PC-3 (cell line): Measurements from ENCODE around the gene IRGC. TPM values are rescaled to one million over a fixed set of nuclear protein-coding genes. Genes with fewer than 3 reads are reported as not detected.

Experiments used
- ATAC-seq: fragments of 200-7000 bp; cut with Tn5 transposase; 2 replicates; pipeline ENCODE4 v1.9.1; 2020; ENCODE audit warnings: mild to moderate bottlenecking, moderate library complexity
- BruUV-seq: library from RNA; stranded (reverse); fragments of 400-500 nt; replicated peaks from 2 replicates; lab custom pipeline; 2021; lab: Mats Ljungman, UMichigan
- CTCF ChIA-PET: fragments of 300-600 bp; sonication (Branson Sonifier 250); formaldehyde crosslinking; loops from one replicate; lab custom pipeline; 2022; ENCODE audit warnings: antibody characterized with exemption; lab: Charles Lee
- POLR2A ChIA-PET: fragments of 300-600 bp; sonication (Branson Sonifier 250); formaldehyde crosslinking; loops from one replicate; lab custom pipeline; 2022; ENCODE audit warnings: antibody characterized with exemption; ENCODE audit not compliant: unreplicated experiment; lab: Charles Lee
- DNase-seq: peaks from one replicate; pipeline ENCODE4 v3.0.0-alpha.2; 2015
- H2AFZ ChIP-seq: fragments of 300-600 bp; sonication (generic); 2 replicates; pipeline ENCODE4 v1.6.0; 2016; ENCODE audit warnings: antibody characterized with exemption, low read length
- H3F3A ChIP-seq: fragments of 300-600 bp; sonication (generic); one replicate; pipeline ENCODE4 v1.6.0; 2017; ENCODE audit warnings: antibody characterized with exemption, low read length, control low read depth, mild to moderate bottlenecking; ENCODE audit not compliant: unreplicated experiment
- H3K27ac ChIP-seq: fragments of 300-600 bp; sonication (generic); 2 replicates; pipeline ENCODE4 v1.5.1; 2016; ENCODE audit warnings: mild to moderate bottlenecking, low read length
- H3K27me3 ChIP-seq: fragments of 300-600 bp; sonication (generic); 2 replicates; pipeline ENCODE4 v1.6.1; 2016; ENCODE audit warnings: low read length, mixed read lengths
- H3K36me3 ChIP-seq: fragments of 300-600 bp; sonication (generic); 2 replicates; pipeline ENCODE4 v1.6.1; 2016; ENCODE audit warnings: low read depth, mixed run types, low read length, mixed read lengths
- H3K4me1 ChIP-seq: fragments of 300-600 bp; sonication (generic); 2 replicates; pipeline ENCODE4 v1.5.1; 2016; ENCODE audit warnings: low read length; ENCODE audit not compliant: insufficient read depth
- H3K4me2 ChIP-seq: fragments of 300-600 bp; sonication (generic); 2 replicates; pipeline ENCODE4 v1.6.0; 2016; ENCODE audit warnings: low read length
- H3K4me3 ChIP-seq: fragments of 300-600 bp; sonication (generic); 2 replicates; pipeline ENCODE4 v1.5.1; 2016; ENCODE audit warnings: mild to moderate bottlenecking, low read length, mixed read lengths
- H3K79me2 ChIP-seq: fragments of 300-600 bp; sonication (generic); 2 replicates; pipeline ENCODE4 v1.6.1; 2017; ENCODE audit warnings: low read length, mixed read lengths
- H3K9ac ChIP-seq: fragments of 300-600 bp; sonication (generic); 2 replicates; pipeline ENCODE4 v1.6.0; 2016; ENCODE audit warnings: mild to moderate bottlenecking, low read length
- H3K9me2 ChIP-seq: fragments of 300-600 bp; sonication (generic); replicated peaks from 2 replicates; pipeline ENCODE4 v1.6.1; 2016; ENCODE audit warnings: mixed run types, low read length, mixed read lengths
- H3K9me3 ChIP-seq: fragments of 300-600 bp; sonication (generic); 2 replicates; pipeline ENCODE4 v1.6.1; 2016; ENCODE audit warnings: low read length, mixed read lengths
- H4K20me1 ChIP-seq: fragments of 300-600 bp; sonication (generic); 2 replicates; pipeline ENCODE4 v1.6.1; 2016; ENCODE audit warnings: low read length, mixed read lengths
- CTCF ChIP-seq: fragments of 300-600 bp; sonication (generic); conservative IDR thresholded peaks from 2 replicates; pipeline ENCODE4 v1.5.1; 2017; ENCODE audit warnings: antibody characterized with exemption, low read depth, mild to moderate bottlenecking, low read length
- EZH2 ChIP-seq: fragments of 300-600 bp; sonication (generic); IDR thresholded peaks from one replicate; pipeline ENCODE4 v1.6.1; 2017; ENCODE audit warnings: antibody characterized with exemption, mild to moderate bottlenecking, low read length; ENCODE audit not compliant: unreplicated experiment
- EZH2phosphoT487 ChIP-seq: fragments of 300-600 bp; sonication (generic); IDR thresholded peaks from 2 replicates; pipeline ENCODE4 v1.6.1; 2018; ENCODE audit warnings: mild to moderate bottlenecking, antibody characterized with exemption, low read length, borderline replicate concordance
- intact Hi-C: fragments of 100-400 bp; cut with micrococcal nuclease; formaldehyde crosslinking; loops from 2 replicates; pipeline ENCODE4 v1.9.0; 2023
- total RNA-seq: library from RNA; depleted of rRNA; stranded (reverse); fragments of >200 nt; gene quantifications from 2 replicates; pipeline ENCODE4 v1.2.3, GENCODE V29; 2014

The IRGC gene
- total RNA-seq, 1 experiment from 2014 or later, result not detected

DNA sequence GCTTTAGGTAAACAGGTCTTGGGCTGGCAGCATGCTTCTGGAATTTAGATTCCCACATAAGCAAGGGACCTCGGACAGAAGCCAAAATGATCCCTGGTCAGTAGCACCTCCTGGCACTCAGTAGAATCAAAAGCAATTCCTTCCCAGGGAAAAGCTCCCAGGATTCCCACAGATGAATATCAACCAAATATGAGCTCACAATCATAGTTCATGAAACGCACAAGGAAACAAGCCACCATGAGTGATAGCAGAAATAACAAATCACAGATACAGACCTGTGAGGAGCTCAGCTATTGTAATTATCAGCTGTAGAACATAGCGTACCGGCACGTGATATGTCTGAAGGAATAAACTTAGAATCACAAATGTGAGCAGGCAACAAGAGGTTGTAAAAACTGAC lies 24.1 kb upstream of the IRGC start:
- DNase-seq, result no peak
- POLR2A ChIA-PET, result no interaction called here
- intact Hi-C loops, result no loop called here

DNA sequence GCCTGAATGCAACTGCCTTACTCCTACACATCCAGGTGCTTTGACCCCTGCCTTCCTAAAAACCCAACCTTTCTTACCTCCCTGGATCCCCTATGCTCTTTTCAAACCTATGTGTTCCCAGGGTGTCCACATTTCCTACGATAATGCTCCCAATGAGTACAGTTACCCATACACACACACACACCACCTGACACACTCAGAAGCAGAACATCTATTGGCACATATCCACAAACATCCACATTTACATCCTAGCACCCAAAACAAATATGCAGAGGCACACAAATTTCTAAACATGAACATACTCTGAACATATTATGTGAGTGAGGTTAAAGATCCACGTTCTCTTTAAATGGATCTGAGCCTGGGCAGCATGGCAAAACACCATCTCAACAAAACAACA lies 23.5 kb upstream of the IRGC start:
- Histone ChIP-seq H3K27ac (no peak overlapping the region), H3K4me1 (peaks cover 8% of the 10 kb centered on the region; the same call in 1 of the 2 replicates), H3K4me2 (no peak overlapping the region), H3K36me3 (no peaks in the 10 kb centered on the region), H3K27me3 (no peaks in the 10 kb centered on the region), H3K9me2 (no peaks in the 10 kb centered on the region), H3K9me3 (no peaks in the 10 kb centered on the region), H3K4me3 (no peak overlapping the region), H3K9ac (no peak overlapping the region), H2AFZ (no peak overlapping the region), H3F3A (no peaks in the 10 kb centered on the region), H4K20me1 (no peaks in the 10 kb centered on the region), H3K79me2 (no peaks in the 10 kb centered on the region)
- ATAC-seq (no peak), DNase-seq (no peak)
- POLR2A ChIA-PET, result no interaction called here
- CTCF ChIA-PET, result no interaction called here
- BruUV-seq, result no TSS peak
- TF ChIP-seq CTCF, result no peak
- no peak for TF ChIP-seq EZH2
- TF ChIP-seq EZH2phosphoT487, result no peak
- intact Hi-C loops, result no loop called here

More for the DNA sequence above, 24.1 kb upstream of the IRGC start:
- Histone ChIP-seq H3K27me3 (no peaks in the 10 kb centered on the region), H3K9me3 (no peaks in the 10 kb centered on the region), H3K27ac (no peak overlapping the region), H3K36me3 (no peaks in the 10 kb centered on the region), H3F3A (no peaks in the 10 kb centered on the region), H4K20me1 (no peaks in the 10 kb centered on the region), H3K4me3 (no peak overlapping the region), H3K4me2 (no peak overlapping the region), H3K4me1 (peaks cover 8% of the 10 kb centered on the region; the same call in 1 of the 2 replicates), H3K9me2 (no peaks in the 10 kb centered on the region), H3K79me2 (no peaks in the 10 kb centered on the region), H2AFZ (no peak overlapping the region), H3K9ac (no peak overlapping the region)
- CTCF ChIA-PET, result no interaction called here
- no TSS peak for BruUV-seq
- ATAC-seq, result no peak
- TF ChIP-seq EZH2, result no peak
- TF ChIP-seq CTCF, result no peak
- no peak for TF ChIP-seq EZH2phosphoT487

DNA sequence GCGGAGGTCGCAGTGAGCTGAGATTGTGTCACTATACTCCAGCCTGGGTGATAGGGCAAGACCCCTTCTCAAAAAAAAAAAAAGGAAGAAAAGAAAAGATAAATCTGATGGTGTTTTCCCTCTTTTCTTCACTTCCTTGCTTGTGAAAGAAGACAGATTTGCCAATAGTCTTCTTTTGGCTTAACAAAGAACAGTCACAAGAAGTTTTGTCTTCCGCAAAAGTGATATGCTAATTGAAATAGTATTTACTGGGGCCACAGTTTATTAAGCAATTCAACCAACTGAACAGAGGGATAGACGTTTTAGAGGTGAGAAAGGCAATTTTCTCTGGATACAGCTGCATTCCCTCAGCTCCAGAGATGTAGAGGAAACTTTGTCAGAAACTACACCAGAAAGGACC lies 23.0 kb upstream of the IRGC start:
- no peaks in the 10 kb centered on the region for H4K20me1 ChIP-seq
- TF ChIP-seq EZH2phosphoT487, result no peak
- H3K9me2 ChIP-seq, result no peaks in the 10 kb centered on the region
- no peak overlapping the region for H3K4me3 ChIP-seq
- intact Hi-C loops, result no loop called here
- H2AFZ ChIP-seq, result no peak overlapping the region
- H3K4me2 ChIP-seq, result no peak overlapping the region
- no peaks in the 10 kb centered on the region for H3F3A ChIP-seq
- CTCF ChIA-PET, result no interaction called here
- no peaks in the 10 kb centered on the region for H3K36me3 ChIP-seq
- BruUV-seq, result no TSS peak
- no peaks in the 10 kb centered on the region for H3K27me3 ChIP-seq
- no peaks in the 10 kb centered on the region for H3K79me2 ChIP-seq
- ATAC-seq, result no peak
- H3K9ac ChIP-seq, result no peak overlapping the region
- H3K27ac ChIP-seq, result no peak overlapping the region
- no peak for DNase-seq
- peaks cover 8% of the 10 kb centered on the region; the same call in 1 of the 2 replicates for H3K4me1 ChIP-seq
- no peaks in the 10 kb centered on the region for H3K9me3 ChIP-seq
- POLR2A ChIA-PET, result no interaction called here
